ENCODE measurements around the gene KIAA0232. TPM values are rescaled to one million over a fixed set of nuclear protein-coding genes. Genes with fewer than 3 reads are reported as not detected.

KIAA0232 gene
- total and polyA plus RNA-seq, 2 of the 8 experiments (the other 6 are each of a cell fraction or from before 2014, with no cell fraction given), result 5.6 to 23.3 TPM

DNA sequence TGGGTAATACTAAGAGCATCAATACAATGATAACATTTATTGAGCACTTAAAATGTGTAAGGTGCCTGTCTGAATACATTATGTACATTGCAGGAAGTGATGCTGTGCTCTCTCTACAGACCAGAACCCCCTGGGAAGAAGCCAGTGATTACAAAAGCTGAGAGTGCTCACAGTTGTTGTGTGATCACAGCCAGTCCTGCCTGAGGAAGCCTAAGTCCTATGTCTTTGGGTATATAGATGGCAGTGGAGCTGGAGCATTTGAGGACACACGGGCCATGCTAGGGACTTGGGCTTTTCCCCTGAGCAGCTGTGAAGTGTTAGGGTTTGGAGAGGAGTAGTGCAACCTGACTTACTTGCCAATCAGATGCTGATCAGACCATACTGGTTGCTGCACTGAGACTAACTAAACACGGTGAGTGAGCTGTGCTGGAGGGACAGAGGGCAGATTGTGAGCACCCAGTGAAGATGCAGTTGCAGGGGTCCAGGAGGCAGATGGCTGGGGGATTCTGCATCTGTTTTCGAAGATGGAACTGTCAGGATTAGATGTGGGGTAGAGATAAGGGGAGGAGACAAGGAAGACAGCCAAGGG is 66.3 kb downstream of the KIAA0232 start:
- Histone ChIP-seq H3K23me2 (ENCODE audit: low read depth, low read length) (no peaks in the 10 kb centered on the region), H3K9me3 (ENCODE audit: insufficient read depth in 2 of 2, low read depth in 1 of 2, low read length in 1 of 2) (peaks cover 5 to 6% of the 10 kb centered on the region in 2 experiments; a peak in 2 of 4 replicates), H2BK120ac (replicated peaks; ENCODE audit: low read depth, low read length) (no peak overlapping the region), H2AK5ac (ENCODE audit: low read depth, low read length) (no peak overlapping the region), H4K20me1 (replicated peaks in 1 of 2; ENCODE audit: control insufficient read depth in 1 of 2, insufficient read depth in 2 of 2, low read length in 2 of 2) (peaks cover 0 to 5% of the 10 kb centered on the region in 2 experiments), H3K79me2 (ENCODE audit: control insufficient read depth in 1 of 2, insufficient read depth in 2 of 2, low read length in 2 of 2) (peaks cover 0 to 9% of the 10 kb centered on the region in 2 experiments; a peak in 2 of 4 replicates), H3K56ac (replicated peaks; ENCODE audit: insufficient read length, low read depth, low read length) (no peak overlapping the region), H3K9ac (replicated peaks in 1 of 4; ENCODE audit: extremely low read depth in 1 of 4, low read depth in 3 of 4, low read length in 3 of 4) (peak overlapping the region in 1 of 4 experiments; percentile 18; a peak in 1 of 7 replicates), H3K4me3 (ENCODE audit: extremely low read depth in 1 of 4, insufficient read depth in 2 of 4, low read depth in 3 of 4, low read length in 4 of 4) (no peak overlapping the region; a peak in 1 of 8 replicates), H2BK5ac (ENCODE audit: low read depth, low read length) (no peak overlapping the region), H4K8ac (ENCODE audit: extremely low read depth, insufficient read depth, low read length) (0 out of 2 replicates have a peak overlapping the region, but pooled peaks have one; percentile 30), H2BK20ac (ENCODE audit: low read length) (no peak overlapping the region), H3K36me3 (ENCODE audit: control insufficient read depth in 2 of 4, insufficient read depth in 4 of 4, low read length in 3 of 4) (peaks cover 0 to 20% (median 4%) of the 10 kb centered on the region in 4 experiments; a peak in 4 of 8 replicates), H2BK15ac (ENCODE audit: low read length) (no peak overlapping the region), H2BK12ac (ENCODE audit: low read depth, low read length) (no peak overlapping the region), H3K4me2 (ENCODE audit: insufficient read depth in 1 of 2, low read depth in 2 of 2, low read length in 2 of 2) (peak overlapping the region; percentile 3 to 24; a peak in 2 of 4 replicates), H4K91ac (replicated peaks; ENCODE audit: insufficient read length, low read length) (no peak overlapping the region), H3K27ac (ENCODE audit: low read depth, low read length) (no peak overlapping the region), H3K14ac (ENCODE audit: insufficient read length) (no peak overlapping the region), H4K5ac (ENCODE audit: insufficient read length, low read depth, low read length) (no peak overlapping the region), H3K4me1 (replicated peaks in 1 of 4; ENCODE audit: control insufficient read depth in 3 of 4, insufficient read depth in 4 of 4, low read length in 3 of 4) (peaks cover 5 to 24% (median 17%) of the 10 kb centered on the region in 4 experiments; a peak in 6 of 7 replicates), H3K18ac (ENCODE audit: extremely low read depth, low read length) (no peak overlapping the region), H2AFZ (ENCODE audit: low read length) (no peak overlapping the region), H3K4ac (replicated peaks; ENCODE audit: insufficient read length, low read depth, low read length) (no peak overlapping the region), H3K23ac (ENCODE audit: insufficient read length) (no peak overlapping the region), H3K79me1 (ENCODE audit: low read depth, low read length) (0 out of 2 replicates have a peak, but pooled peaks cover 2% of the 10 kb centered on the region), H3K27me3 (replicated peaks in 1 of 4; ENCODE audit: control insufficient read depth in 3 of 4, extremely low read depth in 1 of 4, insufficient read depth in 3 of 4, low read length in 3 of 4) (no peaks in the 10 kb centered on the region)
- TF ChIP-seq, protein P1, sequence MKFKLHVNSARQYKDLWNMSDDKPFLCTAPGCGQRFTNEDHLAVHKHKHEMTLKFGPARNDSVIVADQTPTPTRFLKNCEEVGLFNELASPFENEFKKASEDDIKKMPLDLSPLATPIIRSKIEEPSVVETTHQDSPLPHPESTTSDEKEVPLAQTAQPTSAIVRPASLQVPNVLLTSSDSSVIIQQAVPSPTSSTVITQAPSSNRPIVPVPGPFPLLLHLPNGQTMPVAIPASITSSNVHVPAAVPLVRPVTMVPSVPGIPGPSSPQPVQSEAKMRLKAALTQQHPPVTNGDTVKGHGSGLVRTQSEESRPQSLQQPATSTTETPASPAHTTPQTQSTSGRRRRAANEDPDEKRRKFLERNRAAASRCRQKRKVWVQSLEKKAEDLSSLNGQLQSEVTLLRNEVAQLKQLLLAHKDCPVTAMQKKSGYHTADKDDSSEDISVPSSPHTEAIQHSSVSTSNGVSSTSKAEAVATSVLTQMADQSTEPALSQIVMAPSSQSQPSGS (IDR thresholded peaks at IDR 0.05; ENCODE audit: low read length), result no peak
- no peak for TF ChIP-seq BACH1 (IDR thresholded peaks at IDR 0.05; ENCODE audit: low read length)
- TF ChIP-seq CHD2 (IDR thresholded peaks at IDR 0.05; ENCODE audit: low read length), result no peak
- TF ChIP-seq SP2 (IDR thresholded peaks at IDR 0.05; ENCODE audit: low read length), result no peak
- no peak for DNase-seq (ENCODE audit: low read depth in 1 of 2, low spot score in 2 of 2)
- WGBS, 2 experiments (ENCODE audit: extremely low coverage in 1 of 2, insufficient coverage in 1 of 2, insufficient read length in 1 of 2, insufficient replicate concordance in 2 of 2, low coverage in 1 of 2, low lambda C conversion rate in 2 of 2, missing lambda C conversion rate in 1 of 2), result 84% methylated on average over 3 of the region's 3 CpGs; no CpG with 5 or more reads in 1 of the 2 experiments
- ChIA-PET CTCF (ENCODE audit: partially characterized antibody) (interaction anchor here (1.5 kb wide), 1 partner anchor 42 kb away, joined by 3 read pairs; no protein-coding TSS in a partner anchor), POLR2A (ENCODE audit: partially characterized antibody) (no interaction called here)
- FAIRE-seq, result no peak

All from H1 (cell line).